OCI-LY3 (cell line): Measurements from ENCODE around the gene DHX15.

Experiments
- H2AFZ ChIP-seq: fragments of 200-600, 300-600 bp; shearing (Covaris generic); 2 replicates; pipeline ENCODE4 v1.6.0; 2014; ENCODE audit warnings: antibody characterized with exemption, low read depth, low read length
- H3K27ac ChIP-seq: fragments of 200-600, 300-600 bp; sonication (generic); 2 replicates; pipeline ENCODE4 v1.5.1; 2014; ENCODE audit warnings: mild to moderate bottlenecking, low read length, moderate library complexity, mixed read lengths
- H3K27me3 ChIP-seq: fragments of 200-600, 300-600 bp; sonication (generic); 2 replicates; pipeline ENCODE4 v1.6.1; 2014; ENCODE audit warnings: low read depth, low read length, mixed read lengths
- H3K36me3 ChIP-seq: fragments of 200-600, 300-600 bp; sonication (generic); replicated peaks from 2 replicates; pipeline ENCODE3; 2014; ENCODE audit warnings: low read depth, low read length, mixed read lengths
- H3K4me1 ChIP-seq: fragments of 300-600, 200-600 bp; sonication (generic); 2 replicates; pipeline ENCODE4 v1.6.1; 2014; ENCODE audit warnings: low read length, mixed read lengths
- H3K4me2 ChIP-seq: fragments of 200-600, 300-600 bp; sonication (generic); 2 replicates; pipeline ENCODE4 v1.6.1; 2014; ENCODE audit warnings: low read length, mixed read lengths
- H3K4me3 ChIP-seq: fragments of 300-600, 200-600 bp; sonication (generic); 2 replicates; pipeline ENCODE4 v1.5.1; 2014; ENCODE audit warnings: antibody characterized with exemption, mild to moderate bottlenecking, low read length, moderate library complexity
- H3K79me2 ChIP-seq: fragments of 300-600, 200-600 bp; shearing (Covaris generic); 2 replicates; pipeline ENCODE4 v1.6.1; 2014; ENCODE audit warnings: mild to moderate bottlenecking, low read length, mixed read lengths
- H3K9ac ChIP-seq: fragments of 300-600, 200-600 bp; shearing (Covaris generic); 2 replicates; pipeline ENCODE4 v1.6.0; 2014; ENCODE audit warnings: mild to moderate bottlenecking, low read length, moderate library complexity
- H3K9me3 ChIP-seq: fragments of 200-600, 300-600 bp; shearing (Covaris generic); 2 replicates; pipeline ENCODE4 v1.6.1; 2014; ENCODE audit warnings: low read length, mixed read lengths; ENCODE audit not compliant: insufficient read depth
- H4K20me1 ChIP-seq: fragments of 200-600, 300-600 bp; sonication (generic); 2 replicates; pipeline ENCODE4 v1.6.1; 2016; ENCODE audit warnings: low read length, mixed read lengths; ENCODE audit not compliant: insufficient read depth
- CTCF ChIP-seq: fragments of 200-600, 300-600 bp; sonication (generic); IDR thresholded peaks from 2 replicates; pipeline ENCODE4 v1.5.1; 2014; ENCODE audit warnings: antibody characterized with exemption, low read length, low read depth
- EZH2phosphoT487 ChIP-seq: fragments of 200-600 bp; shearing (Covaris generic); IDR thresholded peaks from 2 replicates; pipeline ENCODE4 v1.6.1; 2018; ENCODE audit warnings: antibody characterized with exemption, mixed run types, low read depth

DHX15 gene

GRCh38 chr4:24533364-24533763 is 51.0 kb downstream of the DHX15 start:
- no peak overlapping the region for H3K4me2 ChIP-seq
- no peaks in the 10 kb centered on the region for H3K9me3 ChIP-seq
- no peak overlapping the region for H2AFZ ChIP-seq
- H3K4me1 ChIP-seq: no peaks in the 10 kb centered on the region
- peaks cover 61% of the 10 kb centered on the region for H3K36me3 ChIP-seq
- no peak for TF ChIP-seq EZH2phosphoT487
- no peak for TF ChIP-seq CTCF
- no peaks in the 10 kb centered on the region for H3K27me3 ChIP-seq
- H3K4me3 ChIP-seq: no peak overlapping the region
- H4K20me1 ChIP-seq: peaks cover 36% of the 10 kb centered on the region
- no peak overlapping the region for H3K27ac ChIP-seq
- H3K9ac ChIP-seq: no peak overlapping the region
- peaks cover 83% of the 10 kb centered on the region for H3K79me2 ChIP-seq

GRCh38 chr4:24529555-24529954 is 54.8 kb downstream of the DHX15 start:
- no peak overlapping the region for H3K4me2 ChIP-seq

GRCh38 chr4:24527371-24527770 is 57.0 kb downstream of the DHX15 start:
- Histone ChIP-seq H3K9me3 (no peaks in the 10 kb centered on the region), H3K79me2 (peaks cover 82% of the 10 kb centered on the region), H3K27me3 (no peaks in the 10 kb centered on the region), H3K27ac (no peak overlapping the region), H4K20me1 (peaks cover 18% of the 10 kb centered on the region), H3K4me1 (no peaks in the 10 kb centered on the region), H3K9ac (no peak overlapping the region), H3K36me3 (peaks cover 70% of the 10 kb centered on the region), H3K4me2 (no peak overlapping the region), H2AFZ (no peak overlapping the region), H3K4me3 (no peak overlapping the region)
- no peak for TF ChIP-seq CTCF
- no peak for TF ChIP-seq EZH2phosphoT487

More at GRCh38 chr4:24529555-24529954, 54.8 kb downstream of the DHX15 start:
- TF ChIP-seq EZH2phosphoT487: no peak
- no peak for TF ChIP-seq CTCF
- Histone ChIP-seq H4K20me1 (peaks cover 16% of the 10 kb centered on the region; the same call in 1 of the 2 replicates), H3K27me3 (no peaks in the 10 kb centered on the region), H3K36me3 (peaks cover 65% of the 10 kb centered on the region), H2AFZ (no peak overlapping the region), H3K9ac (no peak overlapping the region), H3K79me2 (peaks cover 83% of the 10 kb centered on the region), H3K4me1 (no peaks in the 10 kb centered on the region), H3K9me3 (no peaks in the 10 kb centered on the region), H3K27ac (no peak overlapping the region), H3K4me3 (no peak overlapping the region)

- peaks cover 52% of the 10 kb centered on the region for H4K20me1 ChIP-seq
- no peak overlapping the region for H3K9ac ChIP-seq
- no peak overlapping the region for H3K4me3 ChIP-seq
- no peaks in the 10 kb centered on the region for H3K4me1 ChIP-seq
- peaks cover 65% of the 10 kb centered on the region for H3K36me3 ChIP-seq
- no peaks in the 10 kb centered on the region for H3K9me3 ChIP-seq
- H3K27me3 ChIP-seq: no peaks in the 10 kb centered on the region
- peaks cover 73% of the 10 kb centered on the region for H3K79me2 ChIP-seq
- H3K27ac ChIP-seq: no peak overlapping the region
- H3K4me2 ChIP-seq: no peak overlapping the region
- H2AFZ ChIP-seq: no peak overlapping the region
- TF ChIP-seq CTCF: no peak
- TF ChIP-seq EZH2phosphoT487: no peak
Measured at GRCh38 chr4:24521544-24521943, 62.8 kb downstream of the DHX15 start.
